Large intestine (tissue), 3 donors: ENCODE measurements around the gene NLRP3. TPM values are rescaled to one million over a fixed set of nuclear protein-coding genes. Genes with fewer than 3 reads are reported as not detected.
A peak's percentile ranks its signal among the peaks of the same experiment; 100 is the strongest.

ENCODE experiments used
- DNase-seq, 2 donors: peaks; one replicate each; pipeline versions ENCODE4 v3.0.0 to v3.0.0-alpha.2; 2013
- H3K27ac ChIP-seq: one replicate; pipeline ENCODE4 v1.5.1; 2013; ENCODE audit warnings: low read length
- H3K27me3 ChIP-seq: 2 replicates; pipeline ENCODE4 v1.6.1; 2013; ENCODE audit warnings: low read length; ENCODE audit not compliant: control insufficient read depth, insufficient read depth
- H3K36me3 ChIP-seq: 2 replicates; pipeline ENCODE4 v1.6.1; 2013; ENCODE audit warnings: low read length; ENCODE audit not compliant: control insufficient read depth, insufficient read depth
- H3K4me1 ChIP-seq: one replicate; pipeline ENCODE4 v1.6.1; 2013; ENCODE audit warnings: low read length; ENCODE audit not compliant: control insufficient read depth, insufficient read depth
- H3K4me3 ChIP-seq: one replicate; pipeline ENCODE4 v1.5.1; 2013; ENCODE audit warnings: low read length
- H3K9me3 ChIP-seq: one replicate; pipeline ENCODE4 v1.6.1; 2013; ENCODE audit warnings: mild to moderate bottlenecking, low read depth, low read length, moderate library complexity; ENCODE audit not compliant: control insufficient read depth
- WGBS: methylation state at CpG from one replicate; pipeline ENCODE4 v1.1.5; 2013; ENCODE audit warnings: low lambda C conversion rate; ENCODE audit not compliant: insufficient coverage; 5-methylcytosine and 5-hydroxymethylcytosine counted together
- polyA plus RNA-seq: library from polyadenylated mRNA; unstranded; fragments of 120-200 nt; gene quantifications from one replicate; pipeline ENCODE4 v1.2.1, GENCODE V29; 2013

Gene NLRP3
- polyA plus RNA-seq, 1 donor, result 0.78 TPM

- no peak overlapping the region for H3K27ac ChIP-seq
- WGBS, result no CpG with 5 or more reads among the region's 3 CpGs
Observed at GRCh38 chr1:247435759-247436147, 19.8 kb downstream of the NLRP3 start.

GRCh38 chr1:247437551-247438505 is 21.9 kb downstream of the NLRP3 start:
- no peaks in the 10 kb centered on the region for H3K9me3 ChIP-seq
- DNase-seq, result peak in 1 of 2 donors; percentile 56
- no peak overlapping the region for H3K4me3 ChIP-seq
- 100% methylated on average over 1 of the region's 17 CpGs for WGBS
- no peaks in the 10 kb centered on the region for H3K4me1 ChIP-seq
- no peak overlapping the region for H3K27ac ChIP-seq
- no peaks in the 10 kb centered on the region for H3K36me3 ChIP-seq
- H3K27me3 ChIP-seq, result no peaks in the 10 kb centered on the region

More at GRCh38 chr1:247435759-247436147, 19.8 kb downstream of the NLRP3 start:
- no peak overlapping the region for H3K4me3 ChIP-seq
- no peaks in the 10 kb centered on the region for H3K4me1 ChIP-seq
- DNase-seq, result no peak
- H3K9me3 ChIP-seq, result no peaks in the 10 kb centered on the region
- no peaks in the 10 kb centered on the region for H3K36me3 ChIP-seq
- no peaks in the 10 kb centered on the region for H3K27me3 ChIP-seq

- Histone ChIP-seq H3K27ac (no peak overlapping the region), H3K4me1 (no peaks in the 10 kb centered on the region), H3K36me3 (no peaks in the 10 kb centered on the region), H3K27me3 (peaks cover 5% of the 10 kb centered on the region), H3K4me3 (no peak overlapping the region), H3K9me3 (no peaks in the 10 kb centered on the region)
- no CpG with 5 or more reads among the region's 6 CpGs for WGBS
- no peak for DNase-seq
Observed at GRCh38 chr1:247440001-247440620, 24.1 kb downstream of the NLRP3 start.

GRCh38 chr1:247441606-247442005 is 25.6 kb downstream of the NLRP3 start:
- H3K4me3 ChIP-seq, result no peak overlapping the region
- no peaks in the 10 kb centered on the region for H3K4me1 ChIP-seq
- peaks cover 5% of the 10 kb centered on the region for H3K27me3 ChIP-seq
- 96% methylated on average over 3 of the region's 5 CpGs for WGBS
- no peaks in the 10 kb centered on the region for H3K36me3 ChIP-seq
- no peaks in the 10 kb centered on the region for H3K9me3 ChIP-seq
- no peak for DNase-seq
- H3K27ac ChIP-seq, result no peak overlapping the region

- peaks cover 5% of the 10 kb centered on the region for H3K27me3 ChIP-seq
- no peaks in the 10 kb centered on the region for H3K36me3 ChIP-seq
- DNase-seq, result no peak
- WGBS, result 100% methylated on average over 1 of the region's 4 CpGs
- no peaks in the 10 kb centered on the region for H3K4me1 ChIP-seq
- H3K4me3 ChIP-seq, result no peak overlapping the region
- no peak overlapping the region for H3K27ac ChIP-seq
- H3K9me3 ChIP-seq, result no peaks in the 10 kb centered on the region
Observed at GRCh38 chr1:247442164-247442563, 26.2 kb downstream of the NLRP3 start.

- WGBS, result 40% methylated on average over 1 of the region's 5 CpGs
Observed at GRCh38 chr1:247443641-247444040, 27.7 kb downstream of the NLRP3 start.

GRCh38 chr1:247444571-247444970 is 28.6 kb downstream of the NLRP3 start:
- Histone ChIP-seq H3K27me3 (peaks cover 5% of the 10 kb centered on the region), H3K27ac (no peak overlapping the region), H3K4me3 (no peak overlapping the region), H3K9me3 (no peaks in the 10 kb centered on the region), H3K36me3 (no peaks in the 10 kb centered on the region), H3K4me1 (no peaks in the 10 kb centered on the region)
- no CpG with 5 or more reads among the region's 6 CpGs for WGBS
- no peak for DNase-seq

More at GRCh38 chr1:247443641-247444040, 27.7 kb downstream of the NLRP3 start:
- no peaks in the 10 kb centered on the region for H3K4me1 ChIP-seq
- no peak overlapping the region for H3K4me3 ChIP-seq
- no peaks in the 10 kb centered on the region for H3K36me3 ChIP-seq
- peaks cover 5% of the 10 kb centered on the region for H3K27me3 ChIP-seq
- H3K9me3 ChIP-seq, result no peaks in the 10 kb centered on the region
- DNase-seq, result no peak
- H3K27ac ChIP-seq, result no peak overlapping the region

GRCh38 chr1:247445526-247446356 is 29.8 kb downstream of the NLRP3 start:
- WGBS, result 87% methylated on average over 6 of the region's 17 CpGs
- no peaks in the 10 kb centered on the region for H3K36me3 ChIP-seq
- no peak overlapping the region for H3K4me3 ChIP-seq
- no peak for DNase-seq
- H3K4me1 ChIP-seq, result no peaks in the 10 kb centered on the region
- H3K27ac ChIP-seq, result no peak overlapping the region
- H3K27me3 ChIP-seq, result peaks cover 5% of the 10 kb centered on the region
- H3K9me3 ChIP-seq, result no peaks in the 10 kb centered on the region

- no peak for DNase-seq
- peaks cover 4% of the 10 kb centered on the region for H3K9me3 ChIP-seq
- 92% methylated on average over 5 of the region's 7 CpGs for WGBS
- no peak overlapping the region for H3K4me3 ChIP-seq
- peaks cover 5% of the 10 kb centered on the region for H3K27me3 ChIP-seq
- H3K36me3 ChIP-seq, result no peaks in the 10 kb centered on the region
- no peak overlapping the region for H3K27ac ChIP-seq
- H3K4me1 ChIP-seq, result no peaks in the 10 kb centered on the region
Observed at GRCh38 chr1:247447162-247447909, 31.4 kb downstream of the NLRP3 start.
